GM10847 (cell line): Measurements from ENCODE around the gene NACC2.

Source experiments
- POLR2A ChIP-seq: IDR thresholded peaks from 2 replicates; pipeline ENCODE4 v1.6.1; 2011; ENCODE audit not compliant: insufficient read length; ENCODE audit errors: extremely low read depth

Gene NACC2

GRCh38 chr9:136024696-136025316 lies 70.3 kb downstream of the NACC2 start:
- no peak for TF ChIP-seq POLR2A

- TF ChIP-seq POLR2A, result no peak
These were observed 70.8 kb downstream of the NACC2 start for GRCh38 chr9:136024286-136024685.

GRCh38 chr9:136023410-136024225 lies 71.5 kb downstream of the NACC2 start:
- no peak for TF ChIP-seq POLR2A

GRCh38 chr9:136022731-136023409 lies 72.2 kb downstream of the NACC2 start:
- TF ChIP-seq POLR2A, result no peak

DNA sequence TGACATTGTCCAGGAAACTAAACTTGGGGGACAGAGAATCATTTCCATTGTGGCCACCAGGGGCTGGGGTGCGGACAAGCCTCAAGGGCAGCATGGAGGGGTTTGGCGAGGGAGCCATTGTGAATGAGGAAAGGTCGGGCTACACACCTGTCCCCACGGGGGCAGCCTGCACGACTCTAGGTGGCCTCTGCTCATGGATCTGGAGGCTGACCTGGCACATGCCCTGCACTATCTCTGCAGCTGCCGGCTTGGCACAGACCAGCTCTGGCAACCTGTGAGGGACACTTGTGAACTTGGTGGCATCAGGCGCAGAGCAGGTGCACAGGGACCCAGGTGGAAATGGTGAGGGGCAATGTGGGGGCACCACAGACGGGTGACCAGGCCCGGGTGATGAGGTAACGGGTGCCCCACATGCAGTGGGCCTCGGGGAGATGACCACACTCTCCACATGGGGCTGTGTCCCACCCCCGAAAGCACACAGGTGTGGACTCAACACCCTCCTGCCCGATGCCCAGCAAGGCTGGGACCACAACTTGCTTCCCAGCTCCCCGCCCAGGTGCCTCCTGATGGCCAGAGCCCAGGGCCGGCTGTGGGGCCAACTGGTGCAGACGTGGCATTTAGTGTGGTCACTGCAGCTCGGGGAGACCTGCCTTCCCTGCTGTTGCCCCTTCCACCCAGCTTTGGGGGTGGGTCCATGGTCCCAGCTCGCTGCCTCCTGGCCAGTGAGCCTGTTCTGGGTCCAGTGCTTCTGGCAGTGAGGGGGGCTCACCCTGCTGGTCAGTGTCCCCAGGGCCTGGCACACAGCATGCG lies 73.0 kb downstream of the NACC2 start:
- no peak for TF ChIP-seq POLR2A

DNA sequence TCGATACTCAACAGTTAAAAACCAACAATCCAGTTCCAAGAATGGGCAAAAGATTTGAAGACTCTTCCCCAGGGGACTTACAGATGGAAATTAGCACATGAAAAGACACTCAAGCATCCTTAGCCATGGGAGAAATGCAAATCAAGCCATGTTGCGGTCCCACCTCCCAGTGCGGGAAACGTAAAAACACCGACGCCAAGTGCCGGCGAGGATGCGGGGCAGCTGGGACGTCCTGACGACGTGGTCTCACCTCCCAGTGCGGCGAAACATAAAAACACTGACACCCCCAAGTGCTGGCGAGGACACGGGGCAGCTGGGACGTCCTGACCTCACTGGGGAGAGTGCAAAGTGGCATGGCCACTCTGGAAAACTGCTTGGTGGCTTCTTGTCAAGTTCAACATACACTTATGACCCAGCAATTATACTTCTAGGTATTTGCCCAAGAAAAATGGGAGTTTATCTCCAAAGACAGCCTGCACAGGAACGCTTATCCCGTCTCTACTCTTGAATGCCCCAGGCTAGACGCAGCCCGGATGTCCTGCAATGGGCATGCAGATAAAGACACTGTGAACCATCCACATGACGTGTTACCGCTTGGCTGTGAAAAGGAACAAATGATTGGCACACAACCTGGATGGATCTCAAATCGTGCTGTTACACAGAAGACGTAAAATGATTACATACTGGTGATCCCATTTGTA lies 73.8 kb downstream of the NACC2 start:
- no peak for TF ChIP-seq POLR2A

- no peak for TF ChIP-seq POLR2A
These were observed 74.4 kb downstream of the NACC2 start for GRCh38 chr9:136020671-136021070.

- TF ChIP-seq POLR2A, result no peak
These were observed 74.9 kb downstream of the NACC2 start for GRCh38 chr9:136020206-136020605.

DNA sequence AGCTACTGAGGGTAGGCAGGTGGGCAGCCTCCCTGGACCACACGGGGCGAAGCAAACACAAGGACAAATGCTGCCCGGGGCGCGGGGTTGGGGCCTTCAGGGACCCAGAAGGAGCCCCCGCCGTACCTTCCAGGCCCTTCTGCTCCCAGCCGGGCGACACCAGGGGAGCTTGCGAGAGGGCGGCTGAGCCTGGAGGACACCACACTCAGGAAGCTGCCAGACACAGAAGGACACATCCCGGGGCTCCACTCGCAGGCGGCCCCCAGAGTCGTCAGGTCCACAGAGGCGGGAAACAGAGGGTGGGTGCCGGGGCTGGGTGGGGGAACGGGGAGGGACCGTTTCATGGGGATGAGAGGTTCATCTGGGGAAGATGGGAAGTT lies 75.4 kb downstream of the NACC2 start:
- no peak for TF ChIP-seq POLR2A

- no peak for TF ChIP-seq POLR2A
These were observed 75.9 kb downstream of the NACC2 start for GRCh38 chr9:136019041-136019680.

DNA sequence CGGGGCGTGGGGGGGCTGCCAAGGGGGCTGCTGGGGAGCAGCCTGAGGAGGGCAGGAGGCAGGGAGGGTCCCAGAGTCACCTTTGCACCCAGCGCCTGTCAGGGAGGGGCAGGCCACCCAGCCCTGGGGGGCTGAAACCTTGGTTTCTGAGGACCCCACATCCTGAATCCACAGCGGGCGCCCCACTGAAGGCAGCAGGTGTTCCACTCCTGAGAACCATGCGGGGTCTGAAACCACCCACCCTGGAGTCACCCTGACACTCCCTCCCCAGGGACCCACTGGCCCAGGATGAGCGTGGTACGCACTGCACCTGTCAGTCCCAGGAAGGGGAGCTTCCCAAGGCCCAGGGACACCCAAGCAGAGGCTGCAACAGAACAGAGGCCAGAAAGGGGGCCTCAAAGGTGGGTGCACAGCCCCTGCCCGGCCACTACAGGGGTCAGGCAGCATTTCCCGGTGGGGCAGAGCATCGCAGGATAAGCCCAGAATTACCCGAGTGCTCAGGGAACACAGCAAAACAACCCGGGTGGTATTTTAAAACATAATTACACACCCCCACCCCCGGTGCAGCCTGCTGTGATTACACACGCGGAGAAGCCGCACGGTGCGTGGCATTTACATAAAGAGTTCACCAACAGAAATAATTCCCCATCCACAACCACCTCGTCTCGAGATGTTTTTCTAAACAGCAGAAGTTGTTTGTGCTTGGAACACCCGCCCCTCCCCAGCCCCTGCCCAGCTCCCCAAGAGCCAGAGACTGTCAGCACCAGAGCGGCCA lies 76.6 kb downstream of the NACC2 start:
- TF ChIP-seq POLR2A, result no peak

- TF ChIP-seq POLR2A, result no peak
These were observed 77.5 kb downstream of the NACC2 start for GRCh38 chr9:136017289-136018190.
